HL-60 (cell line): ENCODE results near the gene MANBA.

Source experiments
- DNase-seq, 2 experiments: peaks; one replicate each; pipeline ENCODE4 v3.0.0-alpha.2; 2010 to 2020; ENCODE audit warnings: low read depth in 1 of 2, low spot score in 1 of 2
- H3K27ac ChIP-seq: fragments of 250-450 bp; sonication (Bioruptor Pico); replicated peaks from 2 replicates; pipeline ENCODE4 v1.5.1; 2020; ENCODE audit warnings: mild to moderate bottlenecking, moderate library complexity
- H3K27me3 ChIP-seq: fragments of 250-450 bp; sonication (Bioruptor Pico); 2 replicates; pipeline ENCODE4 v1.5.1; 2021; ENCODE audit warnings: mild to moderate bottlenecking, moderate library complexity; ENCODE audit not compliant: insufficient read depth, poor library complexity, severe bottlenecking
- H3K4me3 ChIP-seq: replicated peaks from 2 replicates; pipeline ENCODE4 v1.5.1; 2011; ENCODE audit warnings: mild to moderate bottlenecking, control low read depth, low read length; ENCODE audit not compliant: insufficient read depth
- GABPA ChIP-seq: IDR thresholded peaks from 2 replicates; pipeline ENCODE4 v1.6.1; 2012; ENCODE audit warnings: low read depth
- POLR2AphosphoS5 ChIP-seq: IDR thresholded peaks from 2 replicates; pipeline ENCODE4 v1.6.1; 2012; ENCODE audit warnings: low read depth
- REST ChIP-seq: IDR thresholded peaks from 2 replicates; pipeline ENCODE4 v1.6.1; 2012; ENCODE audit warnings: low read depth; ENCODE audit not compliant: insufficient replicate concordance
- SPI1 ChIP-seq: IDR thresholded peaks from 2 replicates; pipeline ENCODE4 v1.6.1; 2012; ENCODE audit warnings: low read depth, mild to moderate bottlenecking, borderline replicate concordance
- TF ChIP-seq, protein P1 (sequence below): IDR thresholded peaks from one replicate; pipeline ENCODE4 v1.5.1; 2011; ENCODE audit warnings: low read length, control low read depth, inconsistent platforms; ENCODE audit not compliant: insufficient read depth

Gene MANBA

DNA sequence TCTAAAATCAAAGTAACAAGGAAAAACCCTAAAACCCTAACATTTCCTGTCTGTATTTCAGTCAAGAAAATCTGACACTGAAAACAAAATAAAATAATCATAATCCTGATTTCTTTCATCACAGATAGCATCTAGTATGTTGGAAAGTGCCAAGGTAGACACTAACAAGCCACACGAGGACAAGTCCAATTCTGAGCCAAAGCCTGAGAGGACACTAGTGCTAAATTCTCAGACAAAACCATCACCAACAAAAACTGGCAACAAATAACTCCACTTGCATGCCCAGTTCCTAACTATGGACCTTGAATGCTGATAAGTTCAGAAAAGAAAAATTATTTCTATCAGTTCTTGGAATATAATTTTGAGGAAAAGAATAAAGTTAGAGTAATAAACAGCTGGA, 113.7 kb downstream of the MANBA start:
- no peak for DNase-seq
- H3K27ac ChIP-seq: no peak overlapping the region
- H3K27me3 ChIP-seq: no peaks in the 10 kb centered on the region
- no peak overlapping the region for H3K4me3 ChIP-seq
- TF ChIP-seq GABPA (no peak), REST (no peak), SPI1 (no peak), POLR2AphosphoS5 (no peak)
- TF ChIP-seq, protein P1, sequence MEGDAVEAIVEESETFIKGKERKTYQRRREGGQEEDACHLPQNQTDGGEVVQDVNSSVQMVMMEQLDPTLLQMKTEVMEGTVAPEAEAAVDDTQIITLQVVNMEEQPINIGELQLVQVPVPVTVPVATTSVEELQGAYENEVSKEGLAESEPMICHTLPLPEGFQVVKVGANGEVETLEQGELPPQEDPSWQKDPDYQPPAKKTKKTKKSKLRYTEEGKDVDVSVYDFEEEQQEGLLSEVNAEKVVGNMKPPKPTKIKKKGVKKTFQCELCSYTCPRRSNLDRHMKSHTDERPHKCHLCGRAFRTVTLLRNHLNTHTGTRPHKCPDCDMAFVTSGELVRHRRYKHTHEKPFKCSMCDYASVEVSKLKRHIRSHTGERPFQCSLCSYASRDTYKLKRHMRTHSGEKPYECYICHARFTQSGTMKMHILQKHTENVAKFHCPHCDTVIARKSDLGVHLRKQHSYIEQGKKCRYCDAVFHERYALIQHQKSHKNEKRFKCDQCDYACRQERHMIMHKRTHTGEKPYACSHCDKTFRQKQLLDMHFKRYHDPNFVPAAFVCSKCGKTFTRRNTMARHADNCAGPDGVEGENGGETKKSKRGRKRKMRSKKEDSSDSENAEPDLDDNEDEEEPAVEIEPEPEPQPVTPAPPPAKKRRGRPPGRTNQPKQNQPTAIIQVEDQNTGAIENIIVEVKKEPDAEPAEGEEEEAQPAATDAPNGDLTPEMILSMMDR: no peak

GRCh38 chr4:102642631-102643298, 118.0 kb downstream of the MANBA start:
- TF ChIP-seq POLR2AphosphoS5 (no peak), GABPA (no peak), SPI1 (no peak), REST (no peak)
- TF ChIP-seq, protein P1: no peak
- Histone ChIP-seq H3K4me3 (no peak overlapping the region), H3K27me3 (no peaks in the 10 kb centered on the region), H3K27ac (no peak overlapping the region)
- DNase-seq: no peak

DNA sequence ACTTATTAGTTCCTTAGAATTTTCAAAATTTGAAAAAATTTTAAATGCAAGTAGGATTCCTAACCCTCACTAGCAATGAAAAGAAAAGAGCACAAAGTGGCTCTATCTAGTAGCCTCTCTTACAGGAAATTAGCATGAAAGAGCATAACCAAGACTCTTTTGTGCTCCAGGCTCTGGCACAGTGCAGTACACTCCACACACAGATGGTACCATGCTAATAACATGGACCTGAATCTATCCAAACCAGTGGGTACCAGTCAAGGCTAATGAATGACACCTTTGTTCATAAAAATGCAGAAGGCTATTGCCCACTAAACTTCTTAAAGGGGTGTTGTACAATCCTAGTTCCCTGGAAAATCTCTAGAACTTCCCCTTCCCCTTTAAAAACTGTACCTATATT, 119.0 kb downstream of the MANBA start:
- DNase-seq: no peak
- Histone ChIP-seq H3K27ac (no peak overlapping the region), H3K27me3 (no peaks in the 10 kb centered on the region), H3K4me3 (no peak overlapping the region)
- no peak for TF ChIP-seq REST
- TF ChIP-seq SPI1: no peak
- TF ChIP-seq, protein P1: no peak
- no peak for TF ChIP-seq POLR2AphosphoS5
- TF ChIP-seq GABPA: no peak
